ENCODE measurements around the gene PROCA1.
"Not testable (repeated sequence)": the region's sequence is repeated elsewhere in the genome, so short reads cannot be mapped to it uniquely, and the experiment has no call there.

Gene PROCA1

GRCh38 chr17:28724500-28725165 lies 12.9 kb upstream of the PROCA1 start:
- Histone ChIP-seq H3K36me3 (ENCODE audit: insufficient read depth, low read length) (peaks cover 41% of the 10 kb centered on the region), H3K9me3 (ENCODE audit: control insufficient read depth, insufficient read depth, low read length) (no peaks in the 10 kb centered on the region), H3K9ac (ENCODE audit: low read depth, low read length) (peak overlapping the region; percentile 44), H3K4me1 (ENCODE audit: insufficient read depth, low read length) (peaks cover 21% of the 10 kb centered on the region; the same call in 1 of the 2 replicates)

DNA sequence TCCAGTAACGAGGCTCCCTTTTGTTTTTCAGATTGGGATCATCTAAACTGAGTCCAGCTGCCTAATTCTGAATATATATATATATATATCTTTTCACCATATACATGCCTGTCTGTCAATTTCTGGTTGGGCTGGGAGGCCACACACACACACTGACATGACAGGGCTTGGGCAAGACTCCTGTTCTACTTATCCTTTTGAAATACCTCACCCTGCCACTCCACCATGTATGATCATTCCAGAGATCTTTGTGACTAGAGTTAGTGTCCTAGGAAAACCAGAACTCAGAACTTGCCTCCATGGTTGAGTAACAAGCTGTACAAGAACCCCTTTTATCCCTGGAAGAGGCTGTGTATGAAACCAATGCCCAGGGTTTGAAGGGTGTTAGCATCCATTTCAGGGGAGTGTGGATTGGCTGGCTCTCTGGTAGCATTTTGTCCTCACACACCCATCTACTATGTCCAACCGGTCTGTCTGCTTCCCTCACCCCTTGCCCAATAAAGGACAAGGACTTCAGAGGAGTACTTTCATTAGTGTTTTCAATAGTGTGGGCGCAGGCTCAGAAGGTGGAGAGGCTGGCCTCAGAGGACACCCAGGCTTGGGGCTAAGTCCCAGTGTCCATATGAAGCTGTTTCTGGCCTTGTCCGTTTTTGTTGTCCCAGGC lies 12.3 kb upstream of the PROCA1 start:
- H3K4me1 ChIP-seq (ENCODE audit: insufficient read depth, low read length) = peaks cover 18% of the 10 kb centered on the region; the same call in 1 of the 2 replicates
- H3K9ac ChIP-seq (ENCODE audit: low read depth, low read length) = not testable (repeated sequence)
- H3K36me3 ChIP-seq (ENCODE audit: insufficient read depth, low read length) = peaks cover 41% of the 10 kb centered on the region

DNA sequence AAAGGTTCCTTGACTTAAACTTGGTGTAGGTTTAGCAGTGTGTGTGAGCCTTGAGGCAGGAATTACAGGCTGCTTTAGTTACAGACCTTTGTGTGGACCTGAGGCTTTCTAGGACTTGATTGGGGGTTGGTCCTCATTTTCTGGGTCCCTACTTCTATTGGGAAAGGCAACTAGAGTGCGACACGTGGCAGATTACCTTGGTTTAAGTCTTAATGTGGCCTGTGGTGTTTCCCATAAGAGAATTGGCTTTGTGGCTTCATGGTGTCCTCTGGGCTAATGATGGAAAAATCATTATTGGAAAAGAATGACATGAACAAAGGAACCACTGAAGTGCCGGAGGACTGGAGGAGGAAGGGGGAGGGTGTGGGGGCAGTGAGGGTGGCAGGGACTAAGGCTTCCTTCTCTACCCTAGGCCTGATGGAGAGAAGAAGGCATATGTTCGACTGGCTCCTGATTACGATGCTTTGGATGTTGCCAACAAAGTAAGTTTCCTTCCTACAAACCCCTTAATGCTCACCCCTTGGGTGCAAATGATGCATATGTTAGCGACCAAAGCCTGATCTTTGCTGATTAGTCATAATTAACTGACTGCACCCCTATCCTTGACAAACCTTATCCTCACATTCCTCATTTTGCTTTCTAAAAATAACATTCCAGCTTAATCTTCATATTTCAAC lies 11.6 kb upstream of the PROCA1 start:
- Histone ChIP-seq H3K9ac (ENCODE audit: low read depth, low read length) (no peak overlapping the region), H3K4me1 (ENCODE audit: insufficient read depth, low read length) (peaks cover 17% of the 10 kb centered on the region; the same call in 1 of the 2 replicates), H3K9me3 (ENCODE audit: control insufficient read depth, insufficient read depth, low read length) (no peaks in the 10 kb centered on the region), H3K36me3 (ENCODE audit: insufficient read depth, low read length) (peaks cover 41% of the 10 kb centered on the region)

More for the DNA sequence above, 12.3 kb upstream of the PROCA1 start:
- not testable (repeated sequence) for H3K9me3 ChIP-seq (ENCODE audit: control insufficient read depth, insufficient read depth, low read length)

GRCh38 chr17:28722417-28723158 lies 10.9 kb upstream of the PROCA1 start:
- H3K9me3 ChIP-seq (ENCODE audit: control insufficient read depth, insufficient read depth, low read length) = no peaks in the 10 kb centered on the region
- peaks cover 41% of the 10 kb centered on the region for H3K36me3 ChIP-seq (ENCODE audit: insufficient read depth, low read length)
- peaks cover 17% of the 10 kb centered on the region; the same call in 1 of the 2 replicates for H3K4me1 ChIP-seq (ENCODE audit: insufficient read depth, low read length)
- H3K9ac ChIP-seq (ENCODE audit: low read depth, low read length) = no peak overlapping the region

DNA sequence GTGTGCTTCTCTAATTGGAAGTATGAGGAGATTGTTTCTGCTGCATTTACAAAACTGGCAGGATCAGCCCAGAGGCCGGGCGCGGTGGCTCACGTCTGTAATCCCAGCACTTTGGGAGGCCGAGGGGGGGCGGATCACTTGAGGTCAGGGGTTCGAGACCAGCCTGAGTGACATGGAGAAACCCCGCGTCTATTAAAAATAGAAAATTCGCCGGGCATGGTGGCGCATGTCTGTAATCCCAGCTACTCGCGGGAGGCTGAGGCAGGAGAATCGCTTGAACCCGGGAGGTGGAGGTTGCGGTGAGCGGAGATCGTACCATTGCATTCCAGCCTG lies 9.3 kb upstream of the PROCA1 start:
- Histone ChIP-seq H3K4me1 (ENCODE audit: insufficient read depth, low read length) (peaks cover 23% of the 10 kb centered on the region; the same call in 1 of the 2 replicates), H3K36me3 (ENCODE audit: insufficient read depth, low read length) (peaks cover 41% of the 10 kb centered on the region), H3K9ac (ENCODE audit: low read depth, low read length) (peak overlapping the region; percentile 99)
- H3K9me3 ChIP-seq (ENCODE audit: control insufficient read depth, insufficient read depth, low read length) = not testable (repeated sequence)

DNA sequence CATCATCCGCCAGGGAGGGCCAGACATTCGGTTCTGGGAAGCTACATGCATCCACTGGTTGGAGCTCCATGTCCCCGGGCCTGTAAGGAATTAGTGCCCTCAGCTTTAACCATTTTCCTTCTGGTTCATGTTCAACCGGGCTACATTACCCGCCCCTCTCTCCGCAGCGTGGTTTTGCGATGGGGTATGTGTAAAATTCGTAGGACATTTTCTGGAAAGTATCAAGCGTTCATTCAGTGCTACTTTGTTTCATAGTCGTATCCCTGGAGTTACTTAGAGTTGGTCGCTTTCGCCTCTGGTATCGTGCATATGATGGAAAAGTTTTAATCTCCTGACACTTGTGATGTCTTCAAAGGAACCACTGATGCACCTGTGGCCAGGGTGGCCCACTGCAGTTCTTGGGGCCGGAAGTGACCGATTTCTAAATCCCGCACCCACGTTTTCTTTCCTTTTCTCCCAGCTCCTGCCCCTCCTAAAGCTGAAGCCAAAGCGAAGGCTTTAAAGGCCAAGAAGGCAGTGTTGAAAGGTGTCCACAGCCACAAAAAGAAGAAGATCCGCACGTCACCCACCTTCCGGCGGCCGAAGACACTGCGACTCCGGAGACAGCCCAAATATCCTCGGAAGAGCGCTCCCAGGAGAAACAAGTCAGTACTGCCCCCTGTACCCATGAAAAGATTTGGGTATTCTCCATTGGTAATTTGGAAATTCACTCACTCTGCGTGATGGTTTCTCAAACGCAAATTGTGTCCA lies 8.7 kb upstream of the PROCA1 start:
- H3K4me1 ChIP-seq (ENCODE audit: insufficient read depth, low read length) = peaks cover 24% of the 10 kb centered on the region; the same call in 1 of the 2 replicates
- H3K9ac ChIP-seq (ENCODE audit: low read depth, low read length) = peak overlapping the region; percentile 99
- H3K9me3 ChIP-seq (ENCODE audit: control insufficient read depth, insufficient read depth, low read length) = no peaks in the 10 kb centered on the region
- H3K36me3 ChIP-seq (ENCODE audit: insufficient read depth, low read length) = peaks cover 41% of the 10 kb centered on the region

DNA sequence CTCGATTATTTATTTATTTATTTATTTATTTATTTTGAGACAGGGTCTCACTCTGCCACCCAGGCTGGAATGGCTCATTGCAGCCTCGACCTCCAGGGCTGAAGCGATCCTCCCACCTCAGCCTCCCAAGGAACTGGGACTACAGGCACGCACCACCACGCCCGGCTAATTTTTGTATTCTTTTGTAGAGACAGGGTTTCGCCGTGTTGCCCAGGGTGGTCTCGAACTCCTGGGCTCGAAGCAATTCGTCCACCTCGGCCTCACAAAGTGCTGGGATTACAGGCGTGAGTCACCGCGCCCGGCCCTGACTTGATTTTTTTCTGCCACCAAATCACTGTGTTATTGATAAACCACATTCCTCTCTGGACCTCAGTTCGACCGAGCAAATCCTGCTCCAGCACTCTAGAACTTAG lies 7.3 kb upstream of the PROCA1 start:
- H3K4me1 ChIP-seq (ENCODE audit: insufficient read depth, low read length) = peaks cover 24% of the 10 kb centered on the region; the same call in 1 of the 2 replicates
- peaks cover 33% of the 10 kb centered on the region for H3K36me3 ChIP-seq (ENCODE audit: insufficient read depth, low read length)
- peak overlapping the region; percentile 99 for H3K9ac ChIP-seq (ENCODE audit: low read depth, low read length)
- no peaks in the 10 kb centered on the region for H3K9me3 ChIP-seq (ENCODE audit: control insufficient read depth, insufficient read depth, low read length)

- Histone ChIP-seq H3K36me3 (ENCODE audit: insufficient read depth, low read length) (peaks cover 27% of the 10 kb centered on the region), H3K9ac (ENCODE audit: low read depth, low read length) (peak overlapping the region; percentile 99), H3K4me1 (ENCODE audit: insufficient read depth, low read length) (peaks cover 24% of the 10 kb centered on the region; the same call in 1 of the 2 replicates), H3K9me3 (ENCODE audit: control insufficient read depth, insufficient read depth, low read length) (no peaks in the 10 kb centered on the region)
Observed at GRCh38 chr17:28718333-28719020, 6.8 kb upstream of the PROCA1 start.

DNA sequence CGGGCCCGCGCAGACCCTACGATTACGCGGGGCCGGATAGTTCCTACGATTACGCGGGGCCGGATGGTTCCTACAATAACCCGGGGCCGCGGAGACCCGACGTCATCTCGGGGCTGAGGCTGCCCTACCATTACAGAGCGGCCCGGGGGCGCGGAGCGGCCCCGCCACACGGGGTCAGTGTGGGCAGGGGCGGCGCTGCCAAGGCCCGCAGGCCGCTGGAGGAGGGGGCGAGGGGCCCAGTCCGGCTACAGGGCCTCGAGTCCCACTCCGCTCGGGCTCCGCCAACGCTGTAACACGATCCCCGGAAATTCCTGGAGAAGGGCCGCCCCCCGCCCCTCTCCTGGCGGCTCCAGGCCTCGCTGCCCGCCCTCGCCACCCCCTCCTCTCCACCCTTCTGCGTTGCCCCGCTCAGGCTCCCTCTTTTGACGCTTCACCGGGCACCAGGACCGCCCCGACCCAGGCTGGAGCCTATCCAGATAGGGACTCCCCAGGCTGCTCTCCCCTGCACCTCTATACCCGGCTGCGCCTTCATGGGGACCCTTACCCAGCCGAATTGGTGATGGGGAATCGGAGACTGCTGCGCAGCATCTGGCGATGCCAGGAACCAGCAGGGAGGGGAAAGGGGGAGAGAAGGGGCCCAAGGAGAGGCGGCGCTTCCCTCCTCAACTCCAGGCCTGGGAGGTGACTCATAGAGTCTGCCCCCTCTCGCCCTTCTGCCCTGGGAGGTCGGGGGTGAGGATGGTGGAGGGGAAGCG lies 6.1 kb upstream of the PROCA1 start, which contains the start of gene RAB34:
Gene RAB34 (minus strand): TSS at position 291 of the 755 bp plus-strand sequence. CDS start 602 bp downstream, outside the sequence.
- peak within 1 kb of the TSS; percentile 99 for H3K9ac ChIP-seq (ENCODE audit: low read depth, low read length)
- no peaks in the 10 kb centered on the region for H3K9me3 ChIP-seq (ENCODE audit: control insufficient read depth, insufficient read depth, low read length)
- H3K4me1 ChIP-seq (ENCODE audit: insufficient read depth, low read length) = peaks cover 23% of the 10 kb centered on the region
- peaks cover 21% of the 10 kb centered on the region for H3K36me3 ChIP-seq (ENCODE audit: insufficient read depth, low read length)

GRCh38 chr17:28716740-28717577 lies 5.3 kb upstream of the PROCA1 start:
- no peaks in the 10 kb centered on the region for H3K9me3 ChIP-seq (ENCODE audit: control insufficient read depth, insufficient read depth, low read length)
- H3K36me3 ChIP-seq (ENCODE audit: insufficient read depth, low read length) = peaks cover 15% of the 10 kb centered on the region
- peak overlapping the region; percentile 92 for H3K9ac ChIP-seq (ENCODE audit: low read depth, low read length)
- H3K4me1 ChIP-seq (ENCODE audit: insufficient read depth, low read length) = peaks cover 19% of the 10 kb centered on the region

GRCh38 chr17:28715217-28715616 lies 3.5 kb upstream of the PROCA1 start:
- H3K36me3 ChIP-seq (ENCODE audit: insufficient read depth, low read length) = peaks cover 1% of the 10 kb centered on the region; the same call in 1 of the 2 replicates
- peaks cover 14% of the 10 kb centered on the region for H3K4me1 ChIP-seq (ENCODE audit: insufficient read depth, low read length)
- no peak overlapping the region for H3K9ac ChIP-seq (ENCODE audit: low read depth, low read length)
- H3K9me3 ChIP-seq (ENCODE audit: control insufficient read depth, insufficient read depth, low read length) = no peaks in the 10 kb centered on the region

DNA sequence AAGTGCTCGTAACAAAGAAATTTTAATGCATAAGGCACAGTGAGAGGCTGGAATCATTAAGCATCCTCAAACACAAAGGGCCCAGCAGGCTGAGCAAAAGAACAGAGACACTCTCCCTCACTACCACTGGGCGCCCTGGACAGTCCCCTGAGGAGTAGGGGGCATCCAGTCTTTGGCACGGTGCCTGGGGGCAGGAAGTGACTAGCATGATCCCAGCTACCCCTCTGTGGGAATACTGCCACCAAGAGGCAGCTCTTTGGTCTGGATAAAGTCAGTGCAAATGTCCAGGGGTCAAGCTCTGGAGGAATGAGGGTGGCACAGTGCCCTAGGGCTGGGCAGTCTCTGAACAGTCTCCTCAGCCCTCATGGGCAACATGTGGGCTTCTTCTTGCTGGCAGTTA lies 2.6 kb upstream of the PROCA1 start:
- peaks cover 17% of the 10 kb centered on the region for H3K4me1 ChIP-seq (ENCODE audit: insufficient read depth, low read length)
- H3K9me3 ChIP-seq (ENCODE audit: control insufficient read depth, insufficient read depth, low read length) = no peaks in the 10 kb centered on the region
- no peak overlapping the region for H3K9ac ChIP-seq (ENCODE audit: low read depth, low read length)
- no peaks in the 10 kb centered on the region; the same call in 1 of the 2 replicates for H3K36me3 ChIP-seq (ENCODE audit: insufficient read depth, low read length)

All from ES-I3 (cell line).